CD4-positive, alpha-beta memory T cell (primary cell): ENCODE measurements around the gene ASMTL. TPM values are rescaled to one million over a fixed set of nuclear protein-coding genes. Genes with fewer than 3 reads are reported as not detected.

Source experiments
- CTCF ChIA-PET: fragments of 350-600 bp; sonication (Branson Sonifier 250); formaldehyde crosslinking; loops from one replicate; lab custom pipeline; 2021; ENCODE audit warnings: inconsistent platforms; ENCODE audit not compliant: partially characterized antibody; lab: Charles Lee
- POLR2A ChIA-PET: fragments of 350-600 bp; sonication (Branson Sonifier 250); formaldehyde crosslinking; loops from one replicate; lab custom pipeline; 2021; ENCODE audit not compliant: partially characterized antibody; lab: Charles Lee
- DNase-seq, 5 donors: peaks; one replicate each; pipeline versions ENCODE4 v3.0.0 to v3.0.0-alpha.2; 2020 to 2022; ENCODE audit warnings: mixed read lengths in 1 of 5
- H3K27ac ChIP-seq: one replicate; pipeline ENCODE4 v1.7.0; 2013; ENCODE audit warnings: low read depth, low read length
- H3K27me3 ChIP-seq: 2 replicates; pipeline ENCODE4 v1.7.0; 2013; ENCODE audit warnings: mild to moderate bottlenecking, low read length, moderate library complexity; ENCODE audit not compliant: insufficient read depth
- H3K36me3 ChIP-seq: 2 replicates; pipeline ENCODE4 v1.7.0; 2013; ENCODE audit warnings: mild to moderate bottlenecking, low read length, moderate library complexity; ENCODE audit not compliant: insufficient read depth
- H3K4me1 ChIP-seq: 2 replicates; pipeline ENCODE4 v1.7.0; 2013; ENCODE audit warnings: mild to moderate bottlenecking, low read length, moderate library complexity; ENCODE audit not compliant: insufficient read depth
- H3K4me3 ChIP-seq, 2 donors: one replicate each; pipeline ENCODE4 v1.7.0; 2013; ENCODE audit warnings: low read length in 2 of 2, mild to moderate bottlenecking in 1 of 2
- H3K9me3 ChIP-seq, 2 donors: one replicate each; pipeline ENCODE4 v1.7.0; 2013; ENCODE audit warnings: low read length in 2 of 2, control low read depth in 1 of 2; ENCODE audit not compliant: control insufficient read depth in 1 of 2
- H3K27ac Mint-ChIP-seq, 7 donors: one replicate each; pipeline ENCODE4 v1.8.0; 2020 to 2021; ENCODE audit warnings: mixed read lengths in 7 of 7, mild to moderate bottlenecking in 6 of 7, inconsistent platforms in 3 of 7, moderate library complexity in 3 of 7
- H3K27me3 Mint-ChIP-seq, 2 donors: one replicate each; pipeline ENCODE4 v1.8.0; 2020 to 2021; ENCODE audit warnings: mixed read lengths in 2 of 2
- H3K36me3 Mint-ChIP-seq, 2 donors: one replicate each; pipeline ENCODE4 v1.8.0; 2020 to 2021; ENCODE audit warnings: mixed read lengths in 2 of 2, inconsistent platforms in 1 of 2, mild to moderate bottlenecking in 1 of 2
- H3K4me1 Mint-ChIP-seq, 4 donors: one replicate each; pipeline ENCODE4 v1.8.0; 2020 to 2021; ENCODE audit warnings: mixed read lengths in 4 of 4, mild to moderate bottlenecking in 1 of 4
- H3K4me3 Mint-ChIP-seq, 8 donors: one replicate each; pipeline ENCODE4 v1.8.0; 2020 to 2021; ENCODE audit warnings: mixed read lengths in 8 of 8, mild to moderate bottlenecking in 7 of 8, moderate library complexity in 6 of 8, inconsistent platforms in 3 of 8
- H3K9me3 Mint-ChIP-seq, 8 donors: one replicate each; pipeline ENCODE4 v1.8.0; 2020 to 2021; ENCODE audit warnings: mixed read lengths in 8 of 8, mild to moderate bottlenecking in 5 of 8, inconsistent platforms in 3 of 8, moderate library complexity in 1 of 8
- intact Hi-C: fragments of 100-400 bp; cut with micrococcal nuclease; formaldehyde crosslinking; loops from one replicate; pipeline ENCODE4 v1.15.1; 2023
- polyA plus RNA-seq, 2 donors: library from polyadenylated mRNA; unstranded; fragments of 300-500 nt; fragmentation: Illumina TruSeq; gene quantifications; one replicate each; pipeline ENCODE4 v1.2.3, GENCODE V29; 2021
- total RNA-seq, 2 experiments: library from RNA; stranded (reverse); gene quantifications; one replicate each; pipeline ENCODE4 v1.2.3, GENCODE V29; 2021

Gene ASMTL
- total RNA-seq (10 to 100 TPM; 35.9 to 37.9 TPM), polyA plus RNA-seq (10 to 100 TPM; 35.0 to 50.4 TPM)

DNA sequence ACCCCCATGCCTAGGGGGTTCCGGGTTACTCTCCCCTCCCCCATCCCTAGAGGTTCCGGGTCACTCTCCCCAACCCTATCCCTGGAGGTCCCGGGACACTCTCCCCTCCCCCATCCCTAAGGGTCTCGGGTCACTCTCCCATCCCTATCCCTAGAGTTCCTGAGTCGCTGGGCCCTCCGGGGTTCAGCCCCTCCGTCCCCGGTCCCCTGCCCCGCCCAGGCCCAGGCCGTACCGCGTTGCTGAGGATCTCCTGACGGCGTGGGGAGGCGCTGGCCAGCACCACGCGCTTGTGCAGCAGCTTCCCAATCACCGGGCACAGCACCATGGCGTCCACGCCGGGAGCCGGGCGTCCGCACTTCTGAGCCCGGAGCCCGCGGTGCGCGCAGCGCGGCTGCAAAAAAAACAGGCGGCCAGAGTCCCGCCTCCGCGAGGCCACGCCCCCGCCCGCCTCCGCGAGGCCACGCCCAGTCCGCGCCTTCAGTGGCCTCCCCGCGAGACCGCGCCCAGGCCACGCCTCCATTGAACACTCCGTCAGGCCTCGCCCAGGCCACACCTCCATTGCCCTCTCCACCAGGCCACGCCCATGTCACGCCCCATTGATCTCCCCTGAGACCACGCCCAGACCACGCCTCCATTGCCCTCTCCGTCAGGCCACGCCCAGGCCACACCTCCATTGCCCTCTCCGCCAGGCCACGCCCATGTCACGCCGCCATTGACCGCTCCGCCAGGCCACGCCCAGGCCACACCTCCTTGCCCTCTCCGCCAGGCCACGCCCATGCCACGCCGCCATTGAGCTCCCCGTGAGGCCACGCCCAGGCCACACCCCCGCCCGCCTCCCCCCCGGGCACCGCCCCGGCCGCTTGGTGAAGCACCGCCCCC, at the start of gene ASMTL:
Gene ASMTL (minus strand): TSS at position 394 of the 879 bp plus-strand sequence. CDS start 69 bp downstream, at position 325.
- Histone ChIP-seq H3K27ac (peak within 1 kb of the TSS; percentile 81), H3K27me3 (no peaks in the 10 kb centered on the region), H3K36me3 (no peaks in the 10 kb centered on the region), H3K4me1 (peaks cover 43% of the 10 kb centered on the region), H3K4me3 (peak within 1 kb of the TSS; percentile 78 to 94), H3K9me3 (no peaks in the 10 kb centered on the region)
- Mint-ChIP-seq H3K4me3 (peak within 1 kb of the TSS; percentile 83 to 93 (median 90)), H3K4me1 (peaks cover 17 to 36% (median 25%) of the 10 kb centered on the region in 4 donors), H3K27me3 (no peaks in the 10 kb centered on the region), H3K27ac (peak within 1 kb of the TSS; percentile 87 to 98 (median 96)), H3K9me3 (peaks cover 2 to 14% (median 8%) of the 10 kb centered on the region in 8 donors), H3K36me3 (peaks cover 15 to 18% of the 10 kb centered on the region in 2 donors)
- POLR2A ChIA-PET = no interaction called here
- intact Hi-C loops = loop anchor here (1.0 to 2.0 kb wide), 9 partner anchors 60 to 1239 kb away; partner anchors contain the start of genes AKAP17A, CD99, PPP2R3B and SLC25A6
- peak; percentile 99 to 100 (median 99) for DNase-seq
- CTCF ChIA-PET = no interaction called here

- H3K27me3 Mint-ChIP-seq = no peaks in the 10 kb centered on the region
- H3K27ac Mint-ChIP-seq = peak overlapping the region in 6 of 7 donors; percentile 59 to 88 (median 72)
- H3K9me3 Mint-ChIP-seq = peaks cover 0 to 2% (median 0%) of the 10 kb centered on the region in 8 donors
- H3K27ac ChIP-seq = peak overlapping the region; percentile 1
- H3K36me3 ChIP-seq = peaks cover 17% of the 10 kb centered on the region
- H3K9me3 ChIP-seq = no peaks in the 10 kb centered on the region
- H3K4me1 Mint-ChIP-seq = peaks cover 22 to 52% (median 32%) of the 10 kb centered on the region in 4 donors
- DNase-seq = no peak
- H3K36me3 Mint-ChIP-seq = peaks cover 14 to 43% of the 10 kb centered on the region in 2 donors
- H3K4me3 Mint-ChIP-seq = peak overlapping the region in 1 of 8 donors; percentile 17
- no peaks in the 10 kb centered on the region for H3K27me3 ChIP-seq
- intact Hi-C loops = no loop called here
- H3K4me3 ChIP-seq = no peak overlapping the region
- POLR2A ChIA-PET = no interaction called here
- CTCF ChIA-PET = no interaction called here
- peaks cover 39% of the 10 kb centered on the region for H3K4me1 ChIP-seq
Observed at GRCh38 chrX:1502241-1502640, 49.5 kb upstream of the ASMTL start.

- Histone ChIP-seq H3K9me3 (no peaks in the 10 kb centered on the region), H3K36me3 (peaks cover 15% of the 10 kb centered on the region), H3K27me3 (no peaks in the 10 kb centered on the region), H3K4me3 (peak overlapping the region in 1 of 2 donors; percentile 38), H3K27ac (peak overlapping the region; percentile 71), H3K4me1 (peaks cover 33% of the 10 kb centered on the region)
- no peaks in the 10 kb centered on the region for H3K27me3 Mint-ChIP-seq
- intact Hi-C loops = no loop called here
- H3K9me3 Mint-ChIP-seq = peaks cover 0 to 2% (median 0%) of the 10 kb centered on the region in 8 donors
- H3K36me3 Mint-ChIP-seq = peaks cover 6 to 43% of the 10 kb centered on the region in 2 donors
- H3K4me1 Mint-ChIP-seq = peaks cover 19 to 52% (median 30%) of the 10 kb centered on the region in 4 donors
- CTCF ChIA-PET = no interaction called here
- DNase-seq = peak in 3 of 5 donors; percentile 39 to 60 (median 49)
- POLR2A ChIA-PET = no interaction called here
- H3K4me3 Mint-ChIP-seq = peak overlapping the region in 7 of 8 donors; percentile 40 to 74 (median 53)
- peak overlapping the region; percentile 74 to 92 (median 82) for H3K27ac Mint-ChIP-seq
Observed at GRCh38 chrX:1500701-1501624, 48.3 kb upstream of the ASMTL start.

DNA sequence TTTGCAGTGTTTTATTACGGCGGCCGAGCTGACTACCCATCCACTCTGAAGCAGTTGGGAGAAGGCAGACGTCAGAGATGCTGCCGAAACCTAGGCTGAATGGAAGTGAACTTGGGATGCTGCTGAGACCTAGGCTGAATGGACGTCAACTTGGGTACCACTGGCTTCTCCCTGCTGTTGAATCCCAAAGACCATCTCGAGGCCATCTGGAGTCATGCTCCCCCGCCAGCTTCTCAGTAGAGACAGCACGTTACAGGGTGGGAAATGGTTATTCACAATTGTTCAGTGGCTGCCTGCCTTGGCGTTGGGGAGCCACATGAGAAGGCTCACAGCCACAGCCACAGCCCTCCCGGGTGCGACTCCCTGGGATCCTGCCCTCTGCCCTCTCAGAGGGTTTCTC, 43.4 kb upstream of the ASMTL start:
- no peak overlapping the region for H3K4me3 Mint-ChIP-seq
- H3K36me3 Mint-ChIP-seq = peaks cover 23 to 45% of the 10 kb centered on the region in 2 donors
- H3K4me1 ChIP-seq = peaks cover 14% of the 10 kb centered on the region
- DNase-seq = no peak
- H3K36me3 ChIP-seq = peaks cover 23% of the 10 kb centered on the region
- ChIA-PET POLR2A (no interaction called here), CTCF (no interaction called here)
- H3K4me3 ChIP-seq = no peak overlapping the region
- intact Hi-C loops = no loop called here
- peaks cover 0 to 12% (median 3%) of the 10 kb centered on the region in 8 donors for H3K9me3 Mint-ChIP-seq
- H3K4me1 Mint-ChIP-seq = peaks cover 15 to 49% (median 30%) of the 10 kb centered on the region in 4 donors
- H3K27me3 ChIP-seq = no peaks in the 10 kb centered on the region
- no peak overlapping the region for H3K27ac ChIP-seq
- H3K9me3 ChIP-seq = no peaks in the 10 kb centered on the region
- peak overlapping the region in 6 of 7 donors; percentile 46 to 91 (median 76) for H3K27ac Mint-ChIP-seq
- no peaks in the 10 kb centered on the region for H3K27me3 Mint-ChIP-seq

DNA sequence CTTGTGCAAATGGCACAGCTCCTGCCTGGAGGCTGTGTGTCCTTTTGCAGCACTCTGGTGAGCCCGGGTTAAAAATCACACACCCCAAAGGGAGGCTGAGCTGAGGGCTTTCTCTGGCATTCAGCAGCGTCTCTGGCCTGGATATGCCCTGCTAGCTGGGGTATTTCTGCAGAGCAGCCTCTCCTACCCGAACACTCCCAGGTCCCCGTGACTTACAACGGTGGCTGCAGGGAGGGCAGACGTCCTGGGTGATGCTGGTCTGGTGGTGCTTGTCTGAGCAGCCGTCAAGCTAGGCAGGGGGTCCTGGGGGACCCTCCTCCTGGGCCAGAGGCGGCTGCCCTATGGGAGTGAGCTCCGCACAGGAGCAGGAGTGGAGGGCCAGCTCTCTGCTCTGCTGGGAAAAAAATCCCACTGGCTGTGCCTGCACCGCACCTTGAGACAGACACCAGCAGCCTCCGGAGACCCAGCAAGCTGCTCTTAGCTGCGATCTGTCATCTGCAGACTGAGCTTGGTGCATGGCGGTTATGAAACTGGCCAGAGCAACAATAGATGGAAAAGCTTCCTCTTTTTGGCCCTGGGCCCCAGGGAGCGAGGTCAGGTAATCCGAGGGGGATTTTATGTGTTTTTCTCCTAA, 41.3 kb upstream of the ASMTL start:
- no peak overlapping the region for H3K4me3 Mint-ChIP-seq
- no peaks in the 10 kb centered on the region for H3K27me3 ChIP-seq
- H3K4me1 ChIP-seq = peaks cover 8% of the 10 kb centered on the region
- DNase-seq = no peak
- peaks cover 0 to 12% (median 3%) of the 10 kb centered on the region in 8 donors for H3K9me3 Mint-ChIP-seq
- H3K36me3 Mint-ChIP-seq = peaks cover 29 to 44% of the 10 kb centered on the region in 2 donors
- peak overlapping the region; percentile 79 to 91 (median 84) for H3K27ac Mint-ChIP-seq
- H3K27me3 Mint-ChIP-seq = no peaks in the 10 kb centered on the region
- intact Hi-C loops = loop anchor here (2.0 kb wide), 1 partner anchor 43 kb away; the partner anchor contains the start of gene P2RY8
- no peak overlapping the region for H3K27ac ChIP-seq
- no peak overlapping the region for H3K4me3 ChIP-seq
- H3K9me3 ChIP-seq = no peaks in the 10 kb centered on the region
- peaks cover 13 to 44% (median 27%) of the 10 kb centered on the region in 4 donors for H3K4me1 Mint-ChIP-seq
- H3K36me3 ChIP-seq = peaks cover 29% of the 10 kb centered on the region
- ChIA-PET CTCF (no interaction called here), POLR2A (no interaction called here)

GRCh38 chrX:1493412-1493811, 40.7 kb upstream of the ASMTL start:
- Histone ChIP-seq H3K27me3 (no peaks in the 10 kb centered on the region), H3K27ac (no peak overlapping the region), H3K9me3 (no peaks in the 10 kb centered on the region), H3K4me3 (no peak overlapping the region), H3K4me1 (peaks cover 8% of the 10 kb centered on the region), H3K36me3 (peaks cover 34% of the 10 kb centered on the region)
- Mint-ChIP-seq H3K9me3 (peaks cover 0 to 10% (median 3%) of the 10 kb centered on the region in 8 donors), H3K36me3 (peaks cover 35 to 48% of the 10 kb centered on the region in 2 donors), H3K4me3 (peak overlapping the region in 2 of 8 donors; percentile 17 to 71), H3K27me3 (no peaks in the 10 kb centered on the region), H3K4me1 (peaks cover 13 to 43% (median 29%) of the 10 kb centered on the region in 4 donors), H3K27ac (peak overlapping the region; percentile 79 to 91 (median 84))
- CTCF ChIA-PET = no interaction called here
- DNase-seq = peak in 1 of 5 donors; percentile 37
- intact Hi-C loops = loop anchor here (2.0 kb wide), 1 partner anchor 43 kb away; the partner anchor contains the start of gene P2RY8
- POLR2A ChIA-PET = no interaction called here
